HG02885 (cell line): Measurements from ENCODE around the gene NAXD.
A peak's percentile ranks its signal among the peaks of the same experiment; 100 is the strongest.
"Not testable (repeated sequence)": the region's sequence is repeated elsewhere in the genome, so short reads cannot be mapped to it uniquely, and the experiment has no call there.

Experiments
- ATAC-seq: cut with Tn5 transposase; IDR thresholded peaks from one replicate; pipeline ENCODE4 v1.9.1; 2021; ENCODE audit warnings: mild to moderate bottlenecking; ENCODE audit not compliant: unreplicated experiment, poor library complexity

Gene NAXD

GRCh38 chr13:110661256-110661655, 45.9 kb downstream of the NAXD start:
- ATAC-seq: no peak

- ATAC-seq: no peak
Observed at GRCh38 chr13:110662091-110662490, 46.7 kb downstream of the NAXD start.

- no peak for ATAC-seq
Observed at GRCh38 chr13:110662777-110663443, 47.6 kb downstream of the NAXD start.

GRCh38 chr13:110663491-110663890, 48.1 kb downstream of the NAXD start:
- ATAC-seq: no peak

GRCh38 chr13:110664041-110664440, 48.7 kb downstream of the NAXD start:
- no peak for ATAC-seq

- no peak for ATAC-seq
Observed at GRCh38 chr13:110664673-110665072, 49.3 kb downstream of the NAXD start.

GRCh38 chr13:110665491-110666254, 50.3 kb downstream of the NAXD start:
- ATAC-seq: no peak

- no peak for ATAC-seq
Observed at GRCh38 chr13:110666255-110666533, 50.8 kb downstream of the NAXD start.

- no peak for ATAC-seq
Observed at GRCh38 chr13:110669036-110669435, 53.7 kb downstream of the NAXD start.

GRCh38 chr13:110669814-110670213, 54.5 kb downstream of the NAXD start:
- not testable (repeated sequence) for ATAC-seq

- peak; percentile 81 for ATAC-seq
Observed at GRCh38 chr13:110676595-110677587, 61.5 kb downstream of the NAXD start.

- no peak for ATAC-seq
Observed at GRCh38 chr13:110677731-110678545, 62.6 kb downstream of the NAXD start.

GRCh38 chr13:110680852-110681251, 65.5 kb downstream of the NAXD start:
- ATAC-seq: no peak

GRCh38 chr13:110681868-110682550, 66.7 kb downstream of the NAXD start:
- ATAC-seq: no peak

- no peak for ATAC-seq
Observed at GRCh38 chr13:110682746-110683145, 67.4 kb downstream of the NAXD start.

- ATAC-seq: no peak
Observed at GRCh38 chr13:110683203-110683883, 68.0 kb downstream of the NAXD start.

GRCh38 chr13:110683921-110684320, 68.6 kb downstream of the NAXD start:
- no peak for ATAC-seq

- ATAC-seq: no peak
Observed at GRCh38 chr13:110684388-110685056, 69.2 kb downstream of the NAXD start.
